ENCODE data around the gene ZGPAT.
"Not testable (repeated sequence)": the region's sequence is repeated elsewhere in the genome, so short reads cannot be mapped to it uniquely, and the experiment has no call there.

ZGPAT gene

GRCh38 chr20:63703471-63703975 is 4.3 kb upstream of the ZGPAT start:
- DNase-seq (ENCODE audit: low spot score): no peak

- DNase-seq (ENCODE audit: low spot score): no peak
These were observed 3.7 kb upstream of the ZGPAT start for GRCh38 chr20:63703976-63704748.

GRCh38 chr20:63704749-63705117 is 3.1 kb upstream of the ZGPAT start:
- DNase-seq (ENCODE audit: low spot score): no peak

GRCh38 chr20:63705232-63706026 is 2.4 kb upstream of the ZGPAT start:
- DNase-seq (ENCODE audit: low spot score): no peak

GRCh38 chr20:63706027-63706695 is 1.7 kb upstream of the ZGPAT start:
- no peak for DNase-seq (ENCODE audit: low spot score)

GRCh38 chr20:63706852-63707557 is 834 bp upstream of the ZGPAT start:
- DNase-seq (ENCODE audit: low spot score): no peak

GRCh38 chr20:63708301-63709148 is 686 bp downstream of the ZGPAT start:
- no peak for DNase-seq (ENCODE audit: low spot score)

- DNase-seq (ENCODE audit: low spot score): no peak
These were observed 1.3 kb downstream of the ZGPAT start for GRCh38 chr20:63709149-63709527.

- DNase-seq (ENCODE audit: low spot score): no peak
These were observed 3.3 kb downstream of the ZGPAT start for GRCh38 chr20:63711085-63711645.

- no peak for DNase-seq (ENCODE audit: low spot score)
These were observed 4.4 kb downstream of the ZGPAT start for GRCh38 chr20:63712191-63712590.

- DNase-seq (ENCODE audit: low spot score): no peak
These were observed 7.0 kb downstream of the ZGPAT start for GRCh38 chr20:63714858-63715257.

- DNase-seq (ENCODE audit: low spot score): no peak
These were observed 11.2 kb downstream of the ZGPAT start for GRCh38 chr20:63718996-63719395.

GRCh38 chr20:63722967-63723622 is 15.3 kb downstream of the ZGPAT start:
- not testable (repeated sequence) for DNase-seq (ENCODE audit: low spot score)

- peak; percentile 72 for DNase-seq (ENCODE audit: low spot score)
These were observed 22.4 kb downstream of the ZGPAT start for GRCh38 chr20:63730189-63730733.

GRCh38 chr20:63731410-63731809 is 23.6 kb downstream of the ZGPAT start:
- DNase-seq (ENCODE audit: low spot score): no peak

- DNase-seq (ENCODE audit: low spot score): no peak
These were observed 24.6 kb downstream of the ZGPAT start for GRCh38 chr20:63732118-63733095.

- no peak for DNase-seq (ENCODE audit: low spot score)
These were observed 25.3 kb downstream of the ZGPAT start for GRCh38 chr20:63733117-63733516.

- DNase-seq (ENCODE audit: low spot score): no peak
These were observed 25.8 kb downstream of the ZGPAT start for GRCh38 chr20:63733579-63734081.
